Osteoblast (primary cell): Measurements from ENCODE around the gene PDGFB. TPM values are rescaled to one million over a fixed set of nuclear protein-coding genes. Genes with fewer than 3 reads are reported as not detected.
A peak's percentile ranks its signal among the peaks of the same experiment; 100 is the strongest.

Experiments
- DNase-seq: peaks from one replicate; pipeline ENCODE4 v3.0.0; 2011; ENCODE audit warnings: low spot score, mixed read lengths; ENCODE audit not compliant: insufficient read length; ENCODE audit errors: missing footprints
- H2AFZ ChIP-seq: 2 replicates; pipeline ENCODE4 v1.6.0; 2011; ENCODE audit warnings: mild to moderate bottlenecking, low read length
- H3K27ac ChIP-seq: 2 replicates; pipeline ENCODE4 v1.5.1; 2011; ENCODE audit warnings: mild to moderate bottlenecking, low read depth, low read length, moderate library complexity
- H3K27me3 ChIP-seq: 2 replicates; pipeline ENCODE4 v1.6.0; 2012; ENCODE audit warnings: mild to moderate bottlenecking, control low read depth, inconsistent platforms, low read length, moderate library complexity; ENCODE audit not compliant: insufficient read depth
- H3K36me3 ChIP-seq: 2 replicates; pipeline ENCODE4 v1.5.1; 2011; ENCODE audit warnings: mild to moderate bottlenecking, low read length, control low read depth, moderate library complexity; ENCODE audit not compliant: insufficient read depth
- H3K4me1 ChIP-seq: 2 replicates; pipeline ENCODE4 v1.5.1; 2011; ENCODE audit warnings: mild to moderate bottlenecking, low read length, control low read depth, moderate library complexity; ENCODE audit not compliant: insufficient read depth
- H3K4me2 ChIP-seq: 2 replicates; pipeline ENCODE4 v1.6.0; 2011; ENCODE audit warnings: mild to moderate bottlenecking, low read length; ENCODE audit not compliant: insufficient read depth
- H3K4me3 ChIP-seq: fragments of 200-600 bp; sonication (generic); 3 replicates; pipeline ENCODE4 v1.5.1; 2012; ENCODE audit warnings: mild to moderate bottlenecking, low read length, inconsistent platforms; ENCODE audit not compliant: insufficient read depth
- H3K79me2 ChIP-seq: 2 replicates; pipeline ENCODE4 v1.6.0; 2012; ENCODE audit warnings: mild to moderate bottlenecking, low read length, control low read depth, inconsistent platforms; ENCODE audit not compliant: insufficient read depth
- H3K9me3 ChIP-seq: 2 replicates; pipeline ENCODE4 v1.5.1; 2011; ENCODE audit warnings: low read depth, low read length, control low read depth
- H4K20me1 ChIP-seq: 2 replicates; pipeline ENCODE4 v1.6.0; 2012; ENCODE audit warnings: mild to moderate bottlenecking, low read length, control low read depth; ENCODE audit not compliant: insufficient read depth
- CTCF ChIP-seq: IDR thresholded peaks from 2 replicates; pipeline ENCODE4 v1.5.1; 2011; ENCODE audit warnings: mild to moderate bottlenecking, low read depth, low read length, moderate library complexity; ENCODE audit errors: extremely low read depth
- total RNA-seq: library from RNA; depleted of rRNA; stranded (reverse); fragments of >200 nt; gene quantifications from 2 replicates; pipeline ENCODE4 v1.2.3, GENCODE V29; 2012

The PDGFB gene
- total RNA-seq, 1 donor, result under 0.01 TPM

- DNase-seq, result peak; percentile 93
- H3K27ac ChIP-seq, result no peak overlapping the region
These were observed 32.4 kb upstream of the PDGFB start for GRCh38 chr22:39277142-39277607.

GRCh38 chr22:39276440-39277141 lies 31.8 kb upstream of the PDGFB start:
- no peak overlapping the region for H3K4me3 ChIP-seq
- no peak overlapping the region for H2AFZ ChIP-seq
- no peaks in the 10 kb centered on the region for H3K27me3 ChIP-seq
- H3K4me1 ChIP-seq, result peaks cover 12% of the 10 kb centered on the region
- no peaks in the 10 kb centered on the region for H4K20me1 ChIP-seq
- TF ChIP-seq CTCF, result no peak
- no peaks in the 10 kb centered on the region for H3K36me3 ChIP-seq
- no peak for DNase-seq
- H3K4me2 ChIP-seq, result no peak overlapping the region
- no peaks in the 10 kb centered on the region for H3K79me2 ChIP-seq
- no peaks in the 10 kb centered on the region for H3K9me3 ChIP-seq
- no peak overlapping the region for H3K27ac ChIP-seq

More at GRCh38 chr22:39277142-39277607, 32.4 kb upstream of the PDGFB start:
- Histone ChIP-seq H2AFZ (no peak overlapping the region), H3K9me3 (no peaks in the 10 kb centered on the region), H3K4me1 (peaks cover 12% of the 10 kb centered on the region), H3K36me3 (no peaks in the 10 kb centered on the region), H3K27me3 (no peaks in the 10 kb centered on the region), H3K4me3 (no peak overlapping the region), H3K79me2 (no peaks in the 10 kb centered on the region), H3K4me2 (no peak overlapping the region), H4K20me1 (no peaks in the 10 kb centered on the region)
- no peak for TF ChIP-seq CTCF

GRCh38 chr22:39275814-39276439 lies 31.1 kb upstream of the PDGFB start:
- peaks cover 12% of the 10 kb centered on the region for H3K4me1 ChIP-seq
- H3K36me3 ChIP-seq, result no peaks in the 10 kb centered on the region
- H3K27me3 ChIP-seq, result no peaks in the 10 kb centered on the region
- no peaks in the 10 kb centered on the region for H4K20me1 ChIP-seq
- no peak overlapping the region for H2AFZ ChIP-seq
- H3K27ac ChIP-seq, result no peak overlapping the region
- no peak overlapping the region for H3K4me2 ChIP-seq
- no peak overlapping the region for H3K4me3 ChIP-seq
- H3K79me2 ChIP-seq, result no peaks in the 10 kb centered on the region
- peaks cover 2% of the 10 kb centered on the region for H3K9me3 ChIP-seq
- DNase-seq, result no peak
- TF ChIP-seq CTCF, result no peak
